Neural cell (in vitro differentiated cells): Measurements from ENCODE around the gene C2CD2. TPM values are rescaled to one million over a fixed set of nuclear protein-coding genes. Genes with fewer than 3 reads are reported as not detected.

Experiments
- H2AFZ ChIP-seq: fragments of 200-600, 300-800 bp; sonication (generic), shearing (Covaris generic); 2 replicates; pipeline ENCODE4 v1.6.0; 2014; ENCODE audit warnings: low read depth, mild to moderate bottlenecking, antibody characterized with exemption, low read length, moderate library complexity
- H3F3A ChIP-seq: fragments of 200-600 bp; shearing (Covaris generic); 2 replicates; pipeline ENCODE4 v1.6.1; 2016; ENCODE audit warnings: mild to moderate bottlenecking, moderate library complexity, mixed read lengths, antibody characterized with exemption, low read length; ENCODE audit not compliant: insufficient read depth, poor library complexity, severe bottlenecking
- H3K27ac ChIP-seq: fragments of 200-600, 300-800 bp; sonication (generic), shearing (Covaris generic); 2 replicates; pipeline ENCODE4 v1.5.1; 2014; ENCODE audit warnings: mild to moderate bottlenecking, low read length, moderate library complexity
- H3K27me3 ChIP-seq: fragments of 300-800, 200-600 bp; sonication (generic), shearing (Covaris generic); 2 replicates; pipeline ENCODE4 v1.6.0; 2014; ENCODE audit warnings: mild to moderate bottlenecking, low read depth, low read length, moderate library complexity; ENCODE audit not compliant: insufficient read depth
- H3K36me3 ChIP-seq: fragments of 300-800, 200-600 bp; sonication (generic), shearing (Covaris generic); 2 replicates; pipeline ENCODE4 v1.5.1; 2014; ENCODE audit warnings: mild to moderate bottlenecking, antibody characterized with exemption, low read length, moderate library complexity; ENCODE audit not compliant: insufficient read depth
- H3K4me2 ChIP-seq: fragments of 300-800, 200-600 bp; sonication (generic), shearing (Covaris generic); 2 replicates; pipeline ENCODE4 v1.6.0; 2014; ENCODE audit warnings: mild to moderate bottlenecking, low read length
- H3K4me3 ChIP-seq: fragments of 300-800, 200-600 bp; sonication (generic), shearing (Covaris generic); 2 replicates; pipeline ENCODE4 v1.5.1; 2014; ENCODE audit warnings: mild to moderate bottlenecking, low read length, moderate library complexity
- H3K79me2 ChIP-seq: fragments of 200-600 bp; shearing (Covaris generic); replicated peaks from 2 replicates; pipeline ENCODE4 v1.6.0; 2014; ENCODE audit warnings: mild to moderate bottlenecking, low read length, moderate library complexity; ENCODE audit not compliant: insufficient read depth
- H3K9ac ChIP-seq: fragments of 300-800, 200-600 bp; sonication (generic), shearing (Covaris generic); 2 replicates; pipeline ENCODE4 v1.6.1; 2016; ENCODE audit warnings: mild to moderate bottlenecking, low read length, mixed read lengths
- H3K9me2 ChIP-seq: fragments of 200-600 bp; shearing (Covaris generic); 2 replicates; pipeline ENCODE4 v1.6.1; 2016; ENCODE audit warnings: mild to moderate bottlenecking, low read length, mixed read lengths; ENCODE audit not compliant: insufficient read depth
- H3K9me3 ChIP-seq: fragments of 200-600, 300-800 bp; sonication (generic), shearing (Covaris generic); 2 replicates; pipeline ENCODE4 v1.6.1; 2016; ENCODE audit warnings: mild to moderate bottlenecking, mixed run types, low read length, moderate library complexity, mixed read lengths
- H4K20me1 ChIP-seq: fragments of 200-600 bp; shearing (Covaris generic); 2 replicates; pipeline ENCODE4 v1.6.1; 2016; ENCODE audit warnings: mild to moderate bottlenecking, mixed run types; ENCODE audit not compliant: insufficient read depth
- CTCF ChIP-seq: fragments of 450-650 bp; IDR thresholded peaks from 2 replicates; pipeline ENCODE4 v1.5.1; 2014; ENCODE audit warnings: antibody characterized with exemption, mild to moderate bottlenecking, moderate library complexity; ENCODE audit not compliant: poor library complexity, severe bottlenecking
- EP300 ChIP-seq: fragments of 450-650 bp; conservative IDR thresholded peaks from 2 replicates; pipeline ENCODE4 v1.6.1; 2014; ENCODE audit warnings: antibody characterized with exemption, mild to moderate bottlenecking, moderate library complexity; ENCODE audit not compliant: poor library complexity, severe bottlenecking
- EZH2 ChIP-seq: fragments of 200-600, 300-800 bp; shearing (Covaris generic), sonication (generic); IDR thresholded peaks from 2 replicates; pipeline ENCODE4 v1.6.1; 2014; ENCODE audit warnings: antibody characterized with exemption, low read length, borderline replicate concordance, mild to moderate bottlenecking; ENCODE audit not compliant: insufficient read depth, poor library complexity, severe bottlenecking
- MXI1 ChIP-seq: fragments of 450-650 bp; conservative IDR thresholded peaks from 2 replicates; pipeline ENCODE4 v1.6.1; 2014; ENCODE audit warnings: antibody characterized with exemption, mild to moderate bottlenecking; ENCODE audit not compliant: poor library complexity, severe bottlenecking
- POLR2AphosphoS5 ChIP-seq: IDR thresholded peaks from 2 replicates; pipeline ENCODE4 v1.6.1; 2012
- RAD21 ChIP-seq: fragments of 450-650 bp; conservative IDR thresholded peaks from 2 replicates; pipeline ENCODE4 v1.6.1; 2014; ENCODE audit warnings: antibody characterized with exemption, mild to moderate bottlenecking, moderate library complexity
- REST ChIP-seq: IDR thresholded peaks from 2 replicates; pipeline ENCODE4 v1.6.1; 2012; ENCODE audit warnings: borderline replicate concordance
- SMC3 ChIP-seq: fragments of 450-650 bp; conservative IDR thresholded peaks from 2 replicates; pipeline ENCODE4 v1.6.1; 2014; ENCODE audit warnings: antibody characterized with exemption, mild to moderate bottlenecking, moderate library complexity; ENCODE audit not compliant: poor library complexity
- TAF1 ChIP-seq: IDR thresholded peaks from 2 replicates; pipeline ENCODE4 v1.6.1; 2012; ENCODE audit warnings: low read depth
- polyA plus RNA-seq: library from polyadenylated mRNA; depleted of rRNA; stranded (reverse); fragments of >200 nt; gene quantifications from 2 replicates; pipeline ENCODE4 v1.2.3, GENCODE V29; 2014

The C2CD2 gene
- polyA plus RNA-seq, 1 donor from 2014 or later = 0.88 TPM

GRCh38 chr21:41894922-41895557, 58.8 kb downstream of the C2CD2 start:
- Histone ChIP-seq H3K27me3 (no peaks in the 10 kb centered on the region), H3K36me3 (no peaks in the 10 kb centered on the region), H3K9ac (no peak overlapping the region), H3K4me3 (no peak overlapping the region), H4K20me1 (no peaks in the 10 kb centered on the region), H3K27ac (no peak overlapping the region), H3K9me3 (no peaks in the 10 kb centered on the region), H3K4me2 (no peak overlapping the region), H3F3A (no peaks in the 10 kb centered on the region), H3K9me2 (no peaks in the 10 kb centered on the region), H3K79me2 (no peaks in the 10 kb centered on the region), H2AFZ (no peak overlapping the region)
- TF ChIP-seq EP300 = no peak
- TF ChIP-seq MXI1 = no peak
- TF ChIP-seq SMC3 = no peak
- TF ChIP-seq POLR2AphosphoS5 = no peak
- no peak for TF ChIP-seq REST
- no peak for TF ChIP-seq TAF1
- no peak for TF ChIP-seq CTCF

- Histone ChIP-seq H3K9me2 (no peaks in the 10 kb centered on the region), H3K36me3 (no peaks in the 10 kb centered on the region), H3F3A (no peaks in the 10 kb centered on the region), H2AFZ (no peak overlapping the region), H3K27me3 (no peaks in the 10 kb centered on the region), H3K4me3 (no peak overlapping the region), H3K27ac (no peak overlapping the region), H3K9me3 (no peaks in the 10 kb centered on the region), H3K79me2 (no peaks in the 10 kb centered on the region), H4K20me1 (no peaks in the 10 kb centered on the region), H3K9ac (no peak overlapping the region), H3K4me2 (no peak overlapping the region)
- TF ChIP-seq EZH2 (no peak), REST (no peak), EP300 (no peak), TAF1 (no peak), SMC3 (no peak), MXI1 (no peak), RAD21 (no peak), POLR2AphosphoS5 (no peak), CTCF (no peak)
Measured at GRCh38 chr21:41894511-41894910, 59.3 kb downstream of the C2CD2 start.
